HL-60 (cell line): ENCODE data around the gene HDC.

Experiments
- CTCF ChIP-seq: IDR thresholded peaks from one replicate; pipeline ENCODE4 v1.5.1; 2011; ENCODE audit warnings: low read length, control low read depth, inconsistent platforms; ENCODE audit not compliant: insufficient read depth
- POLR2AphosphoS5 ChIP-seq: IDR thresholded peaks from 2 replicates; pipeline ENCODE4 v1.6.1; 2012; ENCODE audit warnings: low read depth
- SPI1 ChIP-seq: IDR thresholded peaks from 2 replicates; pipeline ENCODE4 v1.6.1; 2012; ENCODE audit warnings: low read depth, mild to moderate bottlenecking, borderline replicate concordance
- TF ChIP-seq, protein P1 (sequence below): IDR thresholded peaks from 2 replicates; pipeline ENCODE4 v1.6.1; 2012; ENCODE audit warnings: low read depth; ENCODE audit not compliant: insufficient replicate concordance

GRCh38 chr15:50218691-50219090, 46.8 kb downstream of the HDC start:
- TF ChIP-seq CTCF (no peak), POLR2AphosphoS5 (no peak), SPI1 (no peak)
- TF ChIP-seq, protein P1, sequence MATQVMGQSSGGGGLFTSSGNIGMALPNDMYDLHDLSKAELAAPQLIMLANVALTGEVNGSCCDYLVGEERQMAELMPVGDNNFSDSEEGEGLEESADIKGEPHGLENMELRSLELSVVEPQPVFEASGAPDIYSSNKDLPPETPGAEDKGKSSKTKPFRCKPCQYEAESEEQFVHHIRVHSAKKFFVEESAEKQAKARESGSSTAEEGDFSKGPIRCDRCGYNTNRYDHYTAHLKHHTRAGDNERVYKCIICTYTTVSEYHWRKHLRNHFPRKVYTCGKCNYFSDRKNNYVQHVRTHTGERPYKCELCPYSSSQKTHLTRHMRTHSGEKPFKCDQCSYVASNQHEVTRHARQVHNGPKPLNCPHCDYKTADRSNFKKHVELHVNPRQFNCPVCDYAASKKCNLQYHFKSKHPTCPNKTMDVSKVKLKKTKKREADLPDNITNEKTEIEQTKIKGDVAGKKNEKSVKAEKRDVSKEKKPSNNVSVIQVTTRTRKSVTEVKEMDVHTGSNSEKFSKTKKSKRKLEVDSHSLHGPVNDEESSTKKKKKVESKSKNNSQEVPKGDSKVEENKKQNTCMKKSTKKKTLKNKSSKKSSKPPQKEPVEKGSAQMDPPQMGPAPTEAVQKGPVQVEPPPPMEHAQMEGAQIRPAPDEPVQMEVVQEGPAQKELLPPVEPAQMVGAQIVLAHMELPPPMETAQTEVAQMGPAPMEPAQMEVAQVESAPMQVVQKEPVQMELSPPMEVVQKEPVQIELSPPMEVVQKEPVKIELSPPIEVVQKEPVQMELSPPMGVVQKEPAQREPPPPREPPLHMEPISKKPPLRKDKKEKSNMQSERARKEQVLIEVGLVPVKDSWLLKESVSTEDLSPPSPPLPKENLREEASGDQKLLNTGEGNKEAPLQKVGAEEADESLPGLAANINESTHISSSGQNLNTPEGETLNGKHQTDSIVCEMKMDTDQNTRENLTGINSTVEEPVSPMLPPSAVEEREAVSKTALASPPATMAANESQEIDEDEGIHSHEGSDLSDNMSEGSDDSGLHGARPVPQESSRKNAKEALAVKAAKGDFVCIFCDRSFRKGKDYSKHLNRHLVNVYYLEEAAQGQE: no peak
